ENCODE data around the gene TNFRSF1B. TPM values are rescaled to one million over a fixed set of nuclear protein-coding genes. Genes with fewer than 3 reads are reported as not detected.

TNFRSF1B gene
- polyA plus RNA-seq, 1 donor (not counting 4 experiments of a cell fraction or from before 2014, with no cell fraction given), result 0.04 TPM

DNA sequence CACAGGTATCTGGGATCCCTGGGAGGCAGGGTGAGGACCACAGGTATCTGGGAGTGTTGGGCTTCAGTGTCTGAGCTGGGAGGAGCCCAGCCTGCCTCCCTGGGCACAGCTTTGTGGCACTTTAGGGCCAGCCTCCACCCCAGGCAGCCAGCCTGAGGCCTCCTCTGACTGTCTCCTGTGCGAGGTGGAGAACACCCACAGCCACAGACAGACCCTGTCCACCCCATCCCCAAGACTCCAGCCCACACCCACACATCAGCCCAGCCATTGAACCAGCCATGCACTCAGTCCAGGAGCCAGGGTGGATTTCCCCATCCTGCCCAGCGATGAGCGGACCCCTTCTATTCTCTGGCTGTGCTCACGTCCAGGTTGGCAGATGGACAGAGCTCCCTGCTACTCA lies 21.8 kb upstream of the TNFRSF1B start:
- Histone ChIP-seq H3K79me2 (ENCODE audit: control insufficient read depth, insufficient read depth, low read length) (no peaks in the 10 kb centered on the region), H3K9ac (ENCODE audit: control insufficient read depth, extremely low read depth, insufficient read depth, low read length) (no peak overlapping the region), H4K20me1 (ENCODE audit: control insufficient read depth, extremely low read depth, insufficient read depth, low read length) (no peaks in the 10 kb centered on the region), H3K27ac (ENCODE audit: control insufficient read depth, insufficient read depth, low read length) (no peak overlapping the region), H3K27me3 (ENCODE audit: control insufficient read depth, extremely low read depth, insufficient read depth, low read length) (no peaks in the 10 kb centered on the region), H3K9me1 (ENCODE audit: control insufficient read depth, extremely low read depth, insufficient read depth, low read length) (no peaks in the 10 kb centered on the region), H3K4me3 (ENCODE audit: control insufficient read depth in 2 of 3, extremely low read depth in 1 of 3, insufficient read depth in 2 of 3, low read depth in 1 of 3, low read length in 3 of 3) (no peak overlapping the region), H3K4me2 (ENCODE audit: control insufficient read depth, extremely low read depth, insufficient read depth, low read depth, low read length) (no peak overlapping the region), H2AFZ (ENCODE audit: control insufficient read depth, low read length) (no peak overlapping the region), H3K36me3 (ENCODE audit: control insufficient read depth in 2 of 2, extremely low read depth in 1 of 2, insufficient read depth in 2 of 2, low read length in 2 of 2) (no peaks in the 10 kb centered on the region), H3K4me1 (ENCODE audit: control insufficient read depth, extremely low read depth, insufficient read depth, low read length) (no peaks in the 10 kb centered on the region), H3K9me3 (ENCODE audit: control insufficient read depth, low read depth, low read length) (no peaks in the 10 kb centered on the region)
- dilution Hi-C loops (cut with MboI; ENCODE audit: extremely low pct_ligation_motif_present, low sequenced_read_pairs), result no loop called here
- TF ChIP-seq EZH2 (IDR thresholded peaks at IDR 0.05; ENCODE audit: low read length), result no peak
- TF ChIP-seq, protein P1, sequence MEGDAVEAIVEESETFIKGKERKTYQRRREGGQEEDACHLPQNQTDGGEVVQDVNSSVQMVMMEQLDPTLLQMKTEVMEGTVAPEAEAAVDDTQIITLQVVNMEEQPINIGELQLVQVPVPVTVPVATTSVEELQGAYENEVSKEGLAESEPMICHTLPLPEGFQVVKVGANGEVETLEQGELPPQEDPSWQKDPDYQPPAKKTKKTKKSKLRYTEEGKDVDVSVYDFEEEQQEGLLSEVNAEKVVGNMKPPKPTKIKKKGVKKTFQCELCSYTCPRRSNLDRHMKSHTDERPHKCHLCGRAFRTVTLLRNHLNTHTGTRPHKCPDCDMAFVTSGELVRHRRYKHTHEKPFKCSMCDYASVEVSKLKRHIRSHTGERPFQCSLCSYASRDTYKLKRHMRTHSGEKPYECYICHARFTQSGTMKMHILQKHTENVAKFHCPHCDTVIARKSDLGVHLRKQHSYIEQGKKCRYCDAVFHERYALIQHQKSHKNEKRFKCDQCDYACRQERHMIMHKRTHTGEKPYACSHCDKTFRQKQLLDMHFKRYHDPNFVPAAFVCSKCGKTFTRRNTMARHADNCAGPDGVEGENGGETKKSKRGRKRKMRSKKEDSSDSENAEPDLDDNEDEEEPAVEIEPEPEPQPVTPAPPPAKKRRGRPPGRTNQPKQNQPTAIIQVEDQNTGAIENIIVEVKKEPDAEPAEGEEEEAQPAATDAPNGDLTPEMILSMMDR (optimal IDR thresholded peaks at IDR 0.05 in 1 of 3, IDR thresholded peaks at IDR 0.05 in 1 of 3, conservative IDR thresholded peaks at IDR 0.05 in 1 of 3; ENCODE audit: extremely low read depth in 1 of 3, insufficient read depth in 2 of 3, low read length in 3 of 3), result no peak
- FAIRE-seq, result no peak
- no peak for DNase-seq (ENCODE audit: low read depth, low spot score)

GRCh38 chr1:12145616-12146342 lies 21.0 kb upstream of the TNFRSF1B start:
- H3K27ac ChIP-seq (ENCODE audit: control insufficient read depth, insufficient read depth, low read length), result no peak overlapping the region
- FAIRE-seq (no peak), DNase-seq (ENCODE audit: low read depth, low spot score) (no peak)
- no peak overlapping the region for H3K9ac ChIP-seq (ENCODE audit: control insufficient read depth, extremely low read depth, insufficient read depth, low read length)
- H3K27me3 ChIP-seq (ENCODE audit: control insufficient read depth, extremely low read depth, insufficient read depth, low read length), result no peaks in the 10 kb centered on the region
- dilution Hi-C loops (cut with MboI; ENCODE audit: extremely low pct_ligation_motif_present, low sequenced_read_pairs), result no loop called here
- H3K4me3 ChIP-seq (ENCODE audit: control insufficient read depth in 2 of 3, extremely low read depth in 1 of 3, insufficient read depth in 2 of 3, low read depth in 1 of 3, low read length in 3 of 3), result no peak overlapping the region
- H3K36me3 ChIP-seq (ENCODE audit: control insufficient read depth in 2 of 2, extremely low read depth in 1 of 2, insufficient read depth in 2 of 2, low read length in 2 of 2), result no peaks in the 10 kb centered on the region
- H3K4me1 ChIP-seq (ENCODE audit: control insufficient read depth, extremely low read depth, insufficient read depth, low read length), result no peaks in the 10 kb centered on the region
- no peak overlapping the region for H3K4me2 ChIP-seq (ENCODE audit: control insufficient read depth, extremely low read depth, insufficient read depth, low read depth, low read length)
- TF ChIP-seq EZH2 (IDR thresholded peaks at IDR 0.05; ENCODE audit: low read length), result no peak
- TF ChIP-seq, protein P1 (optimal IDR thresholded peaks at IDR 0.05 in 1 of 3, IDR thresholded peaks at IDR 0.05 in 1 of 3, conservative IDR thresholded peaks at IDR 0.05 in 1 of 3; ENCODE audit: extremely low read depth in 1 of 3, insufficient read depth in 2 of 3, low read length in 3 of 3), result no peak
- no peaks in the 10 kb centered on the region for H3K9me3 ChIP-seq (ENCODE audit: control insufficient read depth, low read depth, low read length)
- no peaks in the 10 kb centered on the region for H3K79me2 ChIP-seq (ENCODE audit: control insufficient read depth, insufficient read depth, low read length)
- no peaks in the 10 kb centered on the region for H3K9me1 ChIP-seq (ENCODE audit: control insufficient read depth, extremely low read depth, insufficient read depth, low read length)
- H4K20me1 ChIP-seq (ENCODE audit: control insufficient read depth, extremely low read depth, insufficient read depth, low read length), result no peaks in the 10 kb centered on the region
- no peak overlapping the region for H2AFZ ChIP-seq (ENCODE audit: control insufficient read depth, low read length)

Data from keratinocyte (primary cell).